ENCODE results near the gene CDC20B. TPM values are rescaled to one million over a fixed set of nuclear protein-coding genes. Genes with fewer than 3 reads are reported as not detected.

Gene CDC20B
- total and polyA plus RNA-seq, 10 donors, result not detected

DNA sequence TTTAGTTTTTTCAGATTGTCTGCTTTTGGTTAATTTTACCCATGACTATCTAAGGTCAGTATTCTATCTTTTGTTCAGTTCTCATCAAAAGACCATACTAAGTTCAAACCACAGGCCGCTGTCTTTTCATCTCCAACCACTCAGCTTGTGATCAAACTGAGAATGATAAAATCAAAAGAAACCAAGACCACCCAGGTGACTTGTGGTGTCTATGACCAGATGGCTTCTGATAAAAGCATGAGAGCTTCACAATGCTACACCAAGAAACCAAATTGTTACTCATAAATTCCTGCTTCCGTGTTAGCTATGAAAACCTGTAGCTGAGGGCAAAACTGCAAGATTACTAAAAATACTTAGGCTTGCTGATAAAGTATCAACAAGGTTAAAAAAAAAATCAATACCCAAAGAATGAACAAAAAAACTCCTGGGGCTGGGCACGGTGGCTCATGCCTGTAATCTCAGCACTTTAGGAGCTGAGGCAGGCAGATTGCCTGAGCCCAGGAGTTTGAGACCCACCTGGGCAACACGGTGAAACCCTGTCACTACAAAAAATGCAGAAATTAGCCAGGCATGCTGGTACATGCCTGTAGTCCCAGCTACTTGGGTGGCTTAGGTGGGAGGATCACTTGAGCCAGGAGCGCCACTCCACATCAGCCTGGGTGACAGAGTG is 38.8 kb downstream of the CDC20B start:
- H3K4me1 ChIP-seq, result no peaks in the 10 kb centered on the region
- no peak overlapping the region for H3K27ac ChIP-seq
- no peak for TF ChIP-seq POLR2AphosphoS5 (IDR thresholded peaks at IDR 0.05)
- TF ChIP-seq, protein P1, sequence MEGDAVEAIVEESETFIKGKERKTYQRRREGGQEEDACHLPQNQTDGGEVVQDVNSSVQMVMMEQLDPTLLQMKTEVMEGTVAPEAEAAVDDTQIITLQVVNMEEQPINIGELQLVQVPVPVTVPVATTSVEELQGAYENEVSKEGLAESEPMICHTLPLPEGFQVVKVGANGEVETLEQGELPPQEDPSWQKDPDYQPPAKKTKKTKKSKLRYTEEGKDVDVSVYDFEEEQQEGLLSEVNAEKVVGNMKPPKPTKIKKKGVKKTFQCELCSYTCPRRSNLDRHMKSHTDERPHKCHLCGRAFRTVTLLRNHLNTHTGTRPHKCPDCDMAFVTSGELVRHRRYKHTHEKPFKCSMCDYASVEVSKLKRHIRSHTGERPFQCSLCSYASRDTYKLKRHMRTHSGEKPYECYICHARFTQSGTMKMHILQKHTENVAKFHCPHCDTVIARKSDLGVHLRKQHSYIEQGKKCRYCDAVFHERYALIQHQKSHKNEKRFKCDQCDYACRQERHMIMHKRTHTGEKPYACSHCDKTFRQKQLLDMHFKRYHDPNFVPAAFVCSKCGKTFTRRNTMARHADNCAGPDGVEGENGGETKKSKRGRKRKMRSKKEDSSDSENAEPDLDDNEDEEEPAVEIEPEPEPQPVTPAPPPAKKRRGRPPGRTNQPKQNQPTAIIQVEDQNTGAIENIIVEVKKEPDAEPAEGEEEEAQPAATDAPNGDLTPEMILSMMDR (IDR thresholded peaks at IDR 0.05 in 8 of 11, conservative IDR thresholded peaks at IDR 0.05 in 3 of 11), result no peak
- no peak for TF ChIP-seq POLR2A (IDR thresholded peaks at IDR 0.05)
- H3K4me3 ChIP-seq, result no peak overlapping the region
- no peaks in the 10 kb centered on the region for H3K36me3 ChIP-seq
- intact Hi-C loops (cut with DNase I; ENCODE audit: low total_unique reads), result no loop called here
- H3K9me3 ChIP-seq, result peaks cover 0 to 20% (median 15%) of the 10 kb centered on the region in 8 donors
- no peak for DNase-seq
- WGBS, 5 donors, result 75 to 86% (median 82%) methylated on average over 5 of the region's 5 CpGs
- peaks cover 0 to 4% (median 0%) of the 10 kb centered on the region in 7 donors for H3K27me3 ChIP-seq (replicated peaks in 1 of 7)

DNA sequence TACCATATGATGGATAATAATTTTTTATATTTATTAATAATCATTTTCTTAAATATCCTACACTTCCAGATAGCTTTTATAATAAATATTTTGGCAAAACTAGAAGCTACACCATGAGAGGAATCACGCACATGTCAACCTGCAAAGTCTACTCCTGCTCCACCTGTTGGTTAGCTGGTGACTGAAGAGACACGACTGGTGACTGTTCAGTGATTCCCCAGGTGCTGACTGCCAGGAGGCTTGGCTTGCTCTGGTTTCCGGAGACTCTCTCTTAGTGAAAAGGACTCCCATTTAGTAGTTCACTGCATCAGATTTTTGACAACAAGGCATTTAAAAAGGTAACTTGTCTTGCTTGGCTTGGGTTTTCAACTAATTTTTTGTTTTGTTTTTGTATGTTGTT is 49.6 kb downstream of the CDC20B start:
- Histone ChIP-seq H3K4me1 (no peaks in the 10 kb centered on the region), H3K4me3 (no peak overlapping the region), H3K36me3 (no peaks in the 10 kb centered on the region), H3K9me3 (no peaks in the 10 kb centered on the region), H3K27ac (no peak overlapping the region), H3K27me3 (replicated peaks in 1 of 7) (no peaks in the 10 kb centered on the region)
- TF ChIP-seq, protein P1 (IDR thresholded peaks at IDR 0.05 in 8 of 11, conservative IDR thresholded peaks at IDR 0.05 in 3 of 11), result no peak
- no peak for TF ChIP-seq POLR2AphosphoS5 (IDR thresholded peaks at IDR 0.05)
- no peak for TF ChIP-seq POLR2A (IDR thresholded peaks at IDR 0.05)
- WGBS, 5 donors, result 82 to 87% (median 84%) methylated on average over 3 of the region's 3 CpGs
- DNase-seq, result no peak
- intact Hi-C loops (cut with DNase I; ENCODE audit: low total_unique reads), result no loop called here

DNA sequence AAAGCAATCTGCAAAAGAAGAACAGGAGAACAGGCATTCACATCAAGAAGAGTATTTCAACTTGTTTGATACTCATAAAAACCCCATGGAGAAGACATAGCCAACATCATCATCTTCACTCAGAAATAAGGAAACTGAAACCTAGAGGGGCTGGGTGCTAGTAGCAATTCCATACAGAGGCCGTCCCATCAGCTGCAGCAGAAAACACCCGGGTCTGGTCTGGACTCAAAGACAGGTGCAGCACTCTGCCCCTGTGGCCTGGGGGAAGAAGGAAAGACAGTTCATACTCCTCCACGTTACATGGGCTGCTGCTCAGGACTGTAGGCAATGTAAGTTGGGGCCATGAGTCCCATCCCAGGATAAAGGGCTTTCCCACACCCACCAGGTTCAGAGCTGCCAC is 58.9 kb downstream of the CDC20B start:
- Histone ChIP-seq H3K27me3 (replicated peaks in 1 of 7) (no peaks in the 10 kb centered on the region), H3K9me3 (no peaks in the 10 kb centered on the region), H3K4me3 (no peak overlapping the region), H3K27ac (no peak overlapping the region), H3K4me1 (no peaks in the 10 kb centered on the region), H3K36me3 (peaks cover 0 to under 1% (median 0%) of the 10 kb centered on the region in 6 donors)
- TF ChIP-seq POLR2AphosphoS5 (IDR thresholded peaks at IDR 0.05), result no peak
- TF ChIP-seq, protein P1 (IDR thresholded peaks at IDR 0.05 in 8 of 11, conservative IDR thresholded peaks at IDR 0.05 in 3 of 11), result no peak
- no peak for TF ChIP-seq POLR2A (IDR thresholded peaks at IDR 0.05)
- 68 to 85% (median 82%) methylated on average over 3 of the region's 3 CpGs for WGBS, 5 donors
- intact Hi-C loops (cut with DNase I; ENCODE audit: low total_unique reads), result no loop called here
- DNase-seq, result no peak

GRCh38 chr5:55113327-55113726 is 59.6 kb downstream of the CDC20B start:
- TF ChIP-seq POLR2AphosphoS5 (IDR thresholded peaks at IDR 0.05), result no peak
- TF ChIP-seq, protein P1 (IDR thresholded peaks at IDR 0.05 in 8 of 11, conservative IDR thresholded peaks at IDR 0.05 in 3 of 11), result no peak
- TF ChIP-seq POLR2A (IDR thresholded peaks at IDR 0.05), result no peak
- Histone ChIP-seq H3K27me3 (replicated peaks in 1 of 7) (no peaks in the 10 kb centered on the region), H3K9me3 (no peaks in the 10 kb centered on the region), H3K36me3 (peaks cover 0 to 8% (median 0%) of the 10 kb centered on the region in 6 donors), H3K4me3 (no peak overlapping the region), H3K27ac (no peak overlapping the region), H3K4me1 (no peaks in the 10 kb centered on the region)
- intact Hi-C loops (cut with DNase I; ENCODE audit: low total_unique reads), result no loop called here
- no peak for DNase-seq

Measured in spleen (tissue), 11 donors.